Measurements from ENCODE around the gene MALT1.

- no peak for TF ChIP-seq NFATC3 (IDR thresholded peaks at IDR 0.05)
- no peak for TF ChIP-seq FIP1L1 (IDR thresholded peaks at IDR 0.05; ENCODE audit: low read depth, low read length, poor library complexity, severe bottlenecking)
- no peak for TF ChIP-seq RAD21 (CRISPR knock-in tag; conservative IDR thresholded peaks at IDR 0.05 in 1 of 2, IDR thresholded peaks at IDR 0.05 in 1 of 2)
- no peak for TF ChIP-seq ERF (CRISPR knock-in tag; IDR thresholded peaks at IDR 0.05)
Observed at GRCh38 chr18:58653814-58654509, 17.3 kb upstream of the MALT1 start.

Measured in K562 (cell line).